Neural cell (in vitro differentiated cells): Measurements from ENCODE around the gene VPS37C. TPM values are rescaled to one million over a fixed set of nuclear protein-coding genes. Genes with fewer than 3 reads are reported as not detected.

Source experiments
- H2AFZ ChIP-seq: fragments of 200-600, 300-800 bp; sonication (generic), shearing (Covaris generic); 2 replicates; pipeline ENCODE4 v1.6.0; 2014; ENCODE audit warnings: low read depth, mild to moderate bottlenecking, antibody characterized with exemption, low read length, moderate library complexity
- H3F3A ChIP-seq: fragments of 200-600 bp; shearing (Covaris generic); 2 replicates; pipeline ENCODE4 v1.6.1; 2016; ENCODE audit warnings: mild to moderate bottlenecking, moderate library complexity, mixed read lengths, antibody characterized with exemption, low read length; ENCODE audit not compliant: insufficient read depth, poor library complexity, severe bottlenecking
- H3K27ac ChIP-seq: fragments of 200-600, 300-800 bp; sonication (generic), shearing (Covaris generic); 2 replicates; pipeline ENCODE4 v1.5.1; 2014; ENCODE audit warnings: mild to moderate bottlenecking, low read length, moderate library complexity
- H3K27me3 ChIP-seq: fragments of 300-800, 200-600 bp; sonication (generic), shearing (Covaris generic); 2 replicates; pipeline ENCODE4 v1.6.0; 2014; ENCODE audit warnings: mild to moderate bottlenecking, low read depth, low read length, moderate library complexity; ENCODE audit not compliant: insufficient read depth
- H3K36me3 ChIP-seq: fragments of 300-800, 200-600 bp; sonication (generic), shearing (Covaris generic); 2 replicates; pipeline ENCODE4 v1.5.1; 2014; ENCODE audit warnings: mild to moderate bottlenecking, antibody characterized with exemption, low read length, moderate library complexity; ENCODE audit not compliant: insufficient read depth
- H3K4me2 ChIP-seq: fragments of 300-800, 200-600 bp; sonication (generic), shearing (Covaris generic); 2 replicates; pipeline ENCODE4 v1.6.0; 2014; ENCODE audit warnings: mild to moderate bottlenecking, low read length
- H3K4me3 ChIP-seq: fragments of 300-800, 200-600 bp; sonication (generic), shearing (Covaris generic); 2 replicates; pipeline ENCODE4 v1.5.1; 2014; ENCODE audit warnings: mild to moderate bottlenecking, low read length, moderate library complexity
- H3K79me2 ChIP-seq: fragments of 200-600 bp; shearing (Covaris generic); replicated peaks from 2 replicates; pipeline ENCODE4 v1.6.0; 2014; ENCODE audit warnings: mild to moderate bottlenecking, low read length, moderate library complexity; ENCODE audit not compliant: insufficient read depth
- H3K9ac ChIP-seq: fragments of 300-800, 200-600 bp; sonication (generic), shearing (Covaris generic); 2 replicates; pipeline ENCODE4 v1.6.1; 2016; ENCODE audit warnings: mild to moderate bottlenecking, low read length, mixed read lengths
- H3K9me2 ChIP-seq: fragments of 200-600 bp; shearing (Covaris generic); 2 replicates; pipeline ENCODE4 v1.6.1; 2016; ENCODE audit warnings: mild to moderate bottlenecking, low read length, mixed read lengths; ENCODE audit not compliant: insufficient read depth
- H3K9me3 ChIP-seq: fragments of 200-600, 300-800 bp; sonication (generic), shearing (Covaris generic); 2 replicates; pipeline ENCODE4 v1.6.1; 2016; ENCODE audit warnings: mild to moderate bottlenecking, mixed run types, low read length, moderate library complexity, mixed read lengths
- H4K20me1 ChIP-seq: fragments of 200-600 bp; shearing (Covaris generic); 2 replicates; pipeline ENCODE4 v1.6.1; 2016; ENCODE audit warnings: mild to moderate bottlenecking, mixed run types; ENCODE audit not compliant: insufficient read depth
- EP300 ChIP-seq: fragments of 450-650 bp; conservative IDR thresholded peaks from 2 replicates; pipeline ENCODE4 v1.6.1; 2014; ENCODE audit warnings: antibody characterized with exemption, mild to moderate bottlenecking, moderate library complexity; ENCODE audit not compliant: poor library complexity, severe bottlenecking
- EZH2 ChIP-seq: fragments of 200-600, 300-800 bp; shearing (Covaris generic), sonication (generic); IDR thresholded peaks from 2 replicates; pipeline ENCODE4 v1.6.1; 2014; ENCODE audit warnings: antibody characterized with exemption, low read length, borderline replicate concordance, mild to moderate bottlenecking; ENCODE audit not compliant: insufficient read depth, poor library complexity, severe bottlenecking
- MXI1 ChIP-seq: fragments of 450-650 bp; conservative IDR thresholded peaks from 2 replicates; pipeline ENCODE4 v1.6.1; 2014; ENCODE audit warnings: antibody characterized with exemption, mild to moderate bottlenecking; ENCODE audit not compliant: poor library complexity, severe bottlenecking
- POLR2AphosphoS5 ChIP-seq: IDR thresholded peaks from 2 replicates; pipeline ENCODE4 v1.6.1; 2012
- RAD21 ChIP-seq: fragments of 450-650 bp; conservative IDR thresholded peaks from 2 replicates; pipeline ENCODE4 v1.6.1; 2014; ENCODE audit warnings: antibody characterized with exemption, mild to moderate bottlenecking, moderate library complexity
- SMC3 ChIP-seq: fragments of 450-650 bp; conservative IDR thresholded peaks from 2 replicates; pipeline ENCODE4 v1.6.1; 2014; ENCODE audit warnings: antibody characterized with exemption, mild to moderate bottlenecking, moderate library complexity; ENCODE audit not compliant: poor library complexity
- TAF1 ChIP-seq: IDR thresholded peaks from 2 replicates; pipeline ENCODE4 v1.6.1; 2012; ENCODE audit warnings: low read depth
- polyA plus RNA-seq: library from polyadenylated mRNA; depleted of rRNA; stranded (reverse); fragments of >200 nt; gene quantifications from 2 replicates; pipeline ENCODE4 v1.2.3, GENCODE V29; 2014
- TF ChIP-seq, protein P1 (sequence below): IDR thresholded peaks from 2 replicates; pipeline ENCODE4 v1.6.1; 2012; ENCODE audit warnings: borderline replicate concordance
- TF ChIP-seq, protein P2 (sequence below): fragments of 450-650 bp; IDR thresholded peaks from 2 replicates; pipeline ENCODE4 v1.5.1; 2014; ENCODE audit warnings: antibody characterized with exemption, mild to moderate bottlenecking, moderate library complexity; ENCODE audit not compliant: poor library complexity, severe bottlenecking

VPS37C gene
- polyA plus RNA-seq, 1 donor from 2014 or later, result 7.3 TPM

DNA sequence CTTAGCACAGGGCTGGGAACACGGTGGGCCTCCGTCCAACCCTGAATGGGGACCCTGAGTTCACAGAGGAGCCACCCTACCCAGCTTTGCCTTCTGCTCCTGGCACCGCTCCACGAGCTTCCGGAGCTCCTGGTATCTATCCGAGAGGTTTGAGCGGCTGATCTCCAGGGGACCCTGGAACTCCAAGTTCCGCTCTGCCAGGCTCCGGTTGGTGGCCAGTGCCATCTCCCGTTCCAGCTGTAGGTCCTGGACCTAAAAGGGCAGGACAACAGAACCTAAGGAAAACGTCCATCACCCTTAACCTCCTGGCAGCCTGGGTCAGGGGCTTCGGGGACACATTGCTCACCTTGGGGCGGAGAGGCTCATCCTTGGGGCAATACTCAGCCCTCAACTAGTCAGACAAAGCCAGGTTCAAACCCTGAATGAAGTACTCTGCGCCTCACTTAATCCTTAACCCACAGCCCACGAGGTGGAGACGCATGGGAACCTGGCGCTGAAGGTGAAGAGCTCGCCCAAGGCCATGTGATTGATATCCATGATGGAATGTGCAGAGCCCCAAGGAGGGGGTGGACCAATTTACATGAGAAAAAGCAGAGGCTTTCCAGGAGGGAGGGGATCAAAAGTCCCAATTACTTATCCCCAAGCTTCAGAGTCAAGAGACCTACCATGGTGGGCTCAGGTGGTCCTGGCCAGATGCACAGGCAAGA, 27.1 kb downstream of the VPS37C start:
- H3K9me3 ChIP-seq, result no peaks in the 10 kb centered on the region
- H3K36me3 ChIP-seq, result no peaks in the 10 kb centered on the region
- no peaks in the 10 kb centered on the region for H3K79me2 ChIP-seq
- H3K27me3 ChIP-seq, result no peaks in the 10 kb centered on the region
- no peak overlapping the region for H2AFZ ChIP-seq
- H3F3A ChIP-seq, result no peaks in the 10 kb centered on the region
- no peaks in the 10 kb centered on the region for H4K20me1 ChIP-seq
- no peak overlapping the region for H3K9ac ChIP-seq
- no peak overlapping the region for H3K4me3 ChIP-seq
- H3K4me2 ChIP-seq, result no peak overlapping the region
- TF ChIP-seq, protein P1, sequence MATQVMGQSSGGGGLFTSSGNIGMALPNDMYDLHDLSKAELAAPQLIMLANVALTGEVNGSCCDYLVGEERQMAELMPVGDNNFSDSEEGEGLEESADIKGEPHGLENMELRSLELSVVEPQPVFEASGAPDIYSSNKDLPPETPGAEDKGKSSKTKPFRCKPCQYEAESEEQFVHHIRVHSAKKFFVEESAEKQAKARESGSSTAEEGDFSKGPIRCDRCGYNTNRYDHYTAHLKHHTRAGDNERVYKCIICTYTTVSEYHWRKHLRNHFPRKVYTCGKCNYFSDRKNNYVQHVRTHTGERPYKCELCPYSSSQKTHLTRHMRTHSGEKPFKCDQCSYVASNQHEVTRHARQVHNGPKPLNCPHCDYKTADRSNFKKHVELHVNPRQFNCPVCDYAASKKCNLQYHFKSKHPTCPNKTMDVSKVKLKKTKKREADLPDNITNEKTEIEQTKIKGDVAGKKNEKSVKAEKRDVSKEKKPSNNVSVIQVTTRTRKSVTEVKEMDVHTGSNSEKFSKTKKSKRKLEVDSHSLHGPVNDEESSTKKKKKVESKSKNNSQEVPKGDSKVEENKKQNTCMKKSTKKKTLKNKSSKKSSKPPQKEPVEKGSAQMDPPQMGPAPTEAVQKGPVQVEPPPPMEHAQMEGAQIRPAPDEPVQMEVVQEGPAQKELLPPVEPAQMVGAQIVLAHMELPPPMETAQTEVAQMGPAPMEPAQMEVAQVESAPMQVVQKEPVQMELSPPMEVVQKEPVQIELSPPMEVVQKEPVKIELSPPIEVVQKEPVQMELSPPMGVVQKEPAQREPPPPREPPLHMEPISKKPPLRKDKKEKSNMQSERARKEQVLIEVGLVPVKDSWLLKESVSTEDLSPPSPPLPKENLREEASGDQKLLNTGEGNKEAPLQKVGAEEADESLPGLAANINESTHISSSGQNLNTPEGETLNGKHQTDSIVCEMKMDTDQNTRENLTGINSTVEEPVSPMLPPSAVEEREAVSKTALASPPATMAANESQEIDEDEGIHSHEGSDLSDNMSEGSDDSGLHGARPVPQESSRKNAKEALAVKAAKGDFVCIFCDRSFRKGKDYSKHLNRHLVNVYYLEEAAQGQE, result no peak
- TF ChIP-seq POLR2AphosphoS5 (no peak), SMC3 (no peak), EP300 (no peak), EZH2 (no peak), TAF1 (no peak), MXI1 (no peak), RAD21 (no peak)
- TF ChIP-seq, protein P2, sequence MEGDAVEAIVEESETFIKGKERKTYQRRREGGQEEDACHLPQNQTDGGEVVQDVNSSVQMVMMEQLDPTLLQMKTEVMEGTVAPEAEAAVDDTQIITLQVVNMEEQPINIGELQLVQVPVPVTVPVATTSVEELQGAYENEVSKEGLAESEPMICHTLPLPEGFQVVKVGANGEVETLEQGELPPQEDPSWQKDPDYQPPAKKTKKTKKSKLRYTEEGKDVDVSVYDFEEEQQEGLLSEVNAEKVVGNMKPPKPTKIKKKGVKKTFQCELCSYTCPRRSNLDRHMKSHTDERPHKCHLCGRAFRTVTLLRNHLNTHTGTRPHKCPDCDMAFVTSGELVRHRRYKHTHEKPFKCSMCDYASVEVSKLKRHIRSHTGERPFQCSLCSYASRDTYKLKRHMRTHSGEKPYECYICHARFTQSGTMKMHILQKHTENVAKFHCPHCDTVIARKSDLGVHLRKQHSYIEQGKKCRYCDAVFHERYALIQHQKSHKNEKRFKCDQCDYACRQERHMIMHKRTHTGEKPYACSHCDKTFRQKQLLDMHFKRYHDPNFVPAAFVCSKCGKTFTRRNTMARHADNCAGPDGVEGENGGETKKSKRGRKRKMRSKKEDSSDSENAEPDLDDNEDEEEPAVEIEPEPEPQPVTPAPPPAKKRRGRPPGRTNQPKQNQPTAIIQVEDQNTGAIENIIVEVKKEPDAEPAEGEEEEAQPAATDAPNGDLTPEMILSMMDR, result no peak
- no peak overlapping the region for H3K27ac ChIP-seq
- no peaks in the 10 kb centered on the region for H3K9me2 ChIP-seq

DNA sequence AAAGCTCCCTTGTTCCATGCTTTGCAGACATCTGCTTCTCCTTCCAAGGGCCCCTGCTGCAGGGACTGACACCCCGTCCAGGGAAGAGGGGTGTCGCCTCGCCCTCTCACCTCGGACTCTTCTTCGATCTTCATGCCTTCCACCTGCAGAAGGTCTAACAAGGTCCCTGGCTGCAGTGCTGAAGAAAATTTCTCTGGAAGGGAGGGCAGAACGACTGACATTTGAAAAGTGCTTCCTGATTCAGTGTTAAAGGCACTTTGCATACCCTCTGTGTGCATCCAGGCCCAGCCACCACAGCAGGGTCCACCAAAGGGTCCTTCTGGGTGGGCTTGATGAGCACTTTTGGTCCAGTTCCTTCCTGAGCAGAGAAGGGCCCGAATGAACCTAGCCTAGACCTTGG, 28.1 kb downstream of the VPS37C start:
- Histone ChIP-seq H2AFZ (no peak overlapping the region), H3K27me3 (no peaks in the 10 kb centered on the region), H3K9me3 (no peaks in the 10 kb centered on the region), H4K20me1 (no peaks in the 10 kb centered on the region), H3K27ac (no peak overlapping the region), H3F3A (no peaks in the 10 kb centered on the region), H3K4me3 (no peak overlapping the region), H3K9ac (no peak overlapping the region), H3K4me2 (no peak overlapping the region), H3K9me2 (no peaks in the 10 kb centered on the region), H3K36me3 (no peaks in the 10 kb centered on the region), H3K79me2 (no peaks in the 10 kb centered on the region)
- TF ChIP-seq, protein P1, result no peak
- TF ChIP-seq EP300 (no peak), TAF1 (no peak), EZH2 (no peak), POLR2AphosphoS5 (no peak), RAD21 (no peak), SMC3 (no peak), MXI1 (no peak)
- TF ChIP-seq, protein P2, result no peak
